Measurements from ENCODE around the gene CRY1.
"Not testable (repeated sequence)": the region's sequence is repeated elsewhere in the genome, so short reads cannot be mapped to it uniquely, and the experiment has no call there.

- TF ChIP-seq EZH2 (IDR thresholded peaks at IDR 0.05; ENCODE audit: low read length), result not testable (repeated sequence)
- TF ChIP-seq, protein P1, sequence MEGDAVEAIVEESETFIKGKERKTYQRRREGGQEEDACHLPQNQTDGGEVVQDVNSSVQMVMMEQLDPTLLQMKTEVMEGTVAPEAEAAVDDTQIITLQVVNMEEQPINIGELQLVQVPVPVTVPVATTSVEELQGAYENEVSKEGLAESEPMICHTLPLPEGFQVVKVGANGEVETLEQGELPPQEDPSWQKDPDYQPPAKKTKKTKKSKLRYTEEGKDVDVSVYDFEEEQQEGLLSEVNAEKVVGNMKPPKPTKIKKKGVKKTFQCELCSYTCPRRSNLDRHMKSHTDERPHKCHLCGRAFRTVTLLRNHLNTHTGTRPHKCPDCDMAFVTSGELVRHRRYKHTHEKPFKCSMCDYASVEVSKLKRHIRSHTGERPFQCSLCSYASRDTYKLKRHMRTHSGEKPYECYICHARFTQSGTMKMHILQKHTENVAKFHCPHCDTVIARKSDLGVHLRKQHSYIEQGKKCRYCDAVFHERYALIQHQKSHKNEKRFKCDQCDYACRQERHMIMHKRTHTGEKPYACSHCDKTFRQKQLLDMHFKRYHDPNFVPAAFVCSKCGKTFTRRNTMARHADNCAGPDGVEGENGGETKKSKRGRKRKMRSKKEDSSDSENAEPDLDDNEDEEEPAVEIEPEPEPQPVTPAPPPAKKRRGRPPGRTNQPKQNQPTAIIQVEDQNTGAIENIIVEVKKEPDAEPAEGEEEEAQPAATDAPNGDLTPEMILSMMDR (optimal IDR thresholded peaks at IDR 0.05 in 1 of 3, IDR thresholded peaks at IDR 0.05 in 1 of 3, conservative IDR thresholded peaks at IDR 0.05 in 1 of 3; ENCODE audit: extremely low read depth in 1 of 3, insufficient read depth in 2 of 3, low read length in 3 of 3), result not testable (repeated sequence)
These were observed 90.7 kb downstream of the CRY1 start for GRCh38 chr12:107002665-107003064.
